Brain pericyte (primary cell): ENCODE results near the gene ANKFN1.

Experiments used
- DNase-seq: peaks from one replicate; pipeline ENCODE4 v3.0.0-alpha.2; 2012; ENCODE audit warnings: low read depth, low spot score

The ANKFN1 gene

DNA sequence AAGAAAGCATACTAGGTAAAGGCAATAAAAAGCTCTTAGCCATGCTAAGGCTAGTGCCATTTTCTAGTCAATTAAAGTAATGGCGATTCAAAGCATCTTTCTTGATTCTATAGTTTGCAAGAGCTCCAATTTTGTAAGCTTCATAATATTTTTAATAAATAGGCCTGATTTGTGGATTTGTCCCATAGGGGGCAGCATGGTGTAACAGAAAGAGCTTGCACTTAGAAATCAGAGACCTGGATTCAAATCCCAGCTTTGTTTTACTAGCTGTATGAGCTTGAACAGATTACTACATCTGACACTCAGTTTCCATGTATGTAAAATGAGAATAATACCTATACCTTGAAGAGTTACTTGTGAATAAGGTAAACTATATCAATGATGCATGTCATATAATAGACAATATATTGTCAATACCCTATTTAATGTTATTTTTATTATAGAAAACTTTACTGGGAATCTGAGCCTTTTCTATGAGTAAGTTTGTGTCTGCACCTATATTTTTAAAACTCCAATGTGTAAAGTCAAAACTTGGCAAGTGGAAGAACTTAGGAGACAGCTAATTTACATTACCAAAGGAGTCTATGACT lies 346.6 kb downstream of the ANKFN1 start:
- DNase-seq = no peak

DNA sequence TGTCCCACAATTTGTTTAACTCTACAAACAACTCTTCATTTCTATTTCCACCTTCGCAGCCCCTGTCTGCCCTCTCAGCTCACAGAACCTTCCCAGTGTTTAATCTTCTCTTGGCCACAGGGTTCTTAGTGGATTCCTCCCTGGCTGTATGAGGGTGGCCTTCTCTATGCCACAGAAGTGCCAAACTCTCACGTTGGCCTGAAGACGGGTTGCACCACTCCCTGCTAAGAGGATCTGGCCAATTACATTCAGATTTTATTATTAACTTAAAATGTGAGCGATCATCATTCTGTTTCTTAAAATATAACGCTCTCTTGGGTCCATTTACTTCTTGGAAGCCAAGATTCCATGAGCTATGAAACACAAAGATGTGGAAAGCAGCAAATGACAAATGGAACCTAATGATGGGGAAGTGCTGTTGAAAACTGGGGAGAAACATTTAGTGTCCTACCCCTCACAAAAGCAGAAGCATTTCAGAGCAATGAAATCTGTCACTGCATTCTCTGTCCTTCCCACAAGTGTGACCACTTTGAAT lies 348.9 kb downstream of the ANKFN1 start:
- DNase-seq = no peak

DNA sequence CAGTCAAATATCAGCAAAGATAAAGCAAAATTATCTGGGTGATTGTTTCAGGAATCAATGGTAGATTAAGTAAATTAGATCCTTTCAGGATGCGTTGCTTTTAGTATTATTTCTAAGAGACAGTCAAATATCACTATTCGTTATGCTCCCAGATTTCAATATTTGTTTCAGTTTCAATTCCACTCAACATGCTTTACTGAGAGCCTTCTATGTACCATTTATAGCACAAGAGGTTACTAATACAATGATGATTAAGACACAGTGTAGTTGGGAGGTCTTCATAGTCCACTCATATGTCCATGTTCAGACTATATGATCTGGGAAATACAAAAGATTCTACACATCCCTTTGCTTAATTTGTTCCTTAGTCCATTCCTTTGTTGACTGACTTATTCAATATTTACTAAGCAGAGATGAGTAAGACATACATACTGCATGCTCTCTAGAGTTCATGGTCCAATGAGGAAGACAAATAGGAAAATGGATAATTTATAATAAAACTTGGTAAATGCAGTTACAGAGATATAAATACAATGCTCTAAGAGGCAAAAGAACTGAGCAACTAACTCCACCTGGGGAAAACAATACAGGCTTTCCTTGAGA lies 352.0 kb downstream of the ANKFN1 start:
- DNase-seq = no peak

DNA sequence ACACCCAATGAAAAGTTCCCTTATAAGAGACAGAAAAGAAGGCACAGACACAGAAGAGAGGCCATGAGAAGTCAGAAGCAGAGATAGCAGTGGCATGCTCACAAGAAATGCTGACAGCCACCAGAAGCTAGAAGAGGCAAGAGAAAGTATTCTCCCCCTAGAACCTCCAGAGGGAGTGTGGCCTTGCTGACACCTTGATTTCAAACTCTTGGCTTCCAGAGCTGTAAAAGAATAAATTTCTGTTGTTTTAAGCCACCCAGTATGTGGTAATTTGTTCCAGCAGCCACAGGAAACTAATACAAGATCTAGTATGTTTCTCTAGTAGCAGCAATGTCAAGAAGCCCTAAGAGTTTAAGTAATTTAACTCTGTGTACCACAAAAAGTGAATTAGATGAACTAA lies 353.1 kb downstream of the ANKFN1 start:
- no peak for DNase-seq

DNA sequence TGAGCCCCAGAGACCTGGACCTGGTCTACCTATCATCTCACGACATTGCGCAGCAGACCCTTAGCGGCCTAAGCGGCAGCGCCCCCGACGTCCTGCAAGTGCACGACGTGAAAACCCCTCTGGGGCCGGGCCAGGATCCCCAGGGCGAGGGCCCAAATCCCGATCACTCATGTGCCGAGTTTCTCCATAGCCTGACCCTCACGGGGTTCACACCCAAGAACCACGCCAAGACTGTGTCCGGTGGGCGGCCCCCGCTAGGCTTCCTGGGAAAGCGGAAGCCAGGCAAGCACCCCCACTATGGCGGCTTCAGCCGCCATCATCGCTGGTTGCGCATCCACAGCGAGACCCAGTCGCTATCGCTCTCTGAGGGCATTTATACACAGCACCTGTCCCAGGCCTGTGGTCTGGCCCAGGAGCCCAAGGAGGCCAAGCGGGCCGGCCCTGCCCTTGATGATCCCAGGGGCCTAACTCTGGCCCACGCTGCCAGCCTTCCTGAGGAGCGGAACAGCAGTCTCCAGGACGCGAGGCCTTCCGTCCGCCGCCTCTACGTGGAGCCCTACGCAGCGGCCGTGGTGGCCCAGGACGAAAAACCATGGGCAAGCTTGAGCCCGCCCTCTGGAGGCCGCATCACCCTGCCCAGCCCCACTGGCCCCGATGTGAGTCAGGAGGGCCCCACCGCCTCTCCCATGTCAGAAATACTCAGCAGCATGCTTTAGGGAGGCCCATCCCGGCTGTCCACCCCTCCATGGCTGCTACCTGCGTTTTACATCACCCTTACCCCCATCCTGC lies 357.5 kb downstream of the ANKFN1 start:
- DNase-seq = no peak

DNA sequence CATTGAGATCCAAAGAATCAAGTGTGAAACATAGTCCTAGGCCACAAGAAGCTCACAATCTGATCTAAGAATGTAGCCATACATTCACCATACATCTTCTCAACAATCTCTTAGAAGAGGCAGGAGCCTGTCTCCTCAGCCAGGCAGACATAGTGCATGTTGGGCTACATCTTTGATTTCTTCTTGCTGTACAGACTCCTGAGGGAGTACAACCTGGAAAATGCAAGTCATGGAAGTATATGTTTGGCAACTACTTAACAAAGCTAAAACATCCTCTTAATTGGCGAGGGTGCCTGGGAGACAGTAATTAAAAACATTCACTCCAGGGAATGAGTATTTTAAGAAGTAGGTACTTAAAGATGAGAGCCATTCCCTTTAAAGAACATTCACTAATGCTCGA lies 361.0 kb downstream of the ANKFN1 start:
- DNase-seq = no peak

DNA sequence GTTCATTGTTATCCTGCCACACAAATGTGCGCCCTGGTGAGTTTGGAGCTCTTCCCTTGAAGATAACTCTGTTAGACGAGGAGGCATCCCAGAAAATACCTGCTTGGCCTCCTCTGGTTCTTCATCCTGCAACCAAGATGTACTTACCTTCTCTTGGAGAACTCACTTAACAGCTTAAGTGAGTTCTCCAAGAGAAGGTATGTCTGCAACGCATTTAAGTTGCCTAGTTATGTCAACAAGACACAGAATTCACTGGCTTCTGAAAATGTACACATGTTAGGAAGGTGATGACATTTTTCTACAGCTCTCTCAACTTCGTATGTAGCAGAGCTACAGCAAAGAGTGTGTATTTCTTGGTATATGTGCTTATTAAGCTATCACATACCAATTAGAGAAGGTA lies 361.6 kb downstream of the ANKFN1 start:
- DNase-seq = no peak

DNA sequence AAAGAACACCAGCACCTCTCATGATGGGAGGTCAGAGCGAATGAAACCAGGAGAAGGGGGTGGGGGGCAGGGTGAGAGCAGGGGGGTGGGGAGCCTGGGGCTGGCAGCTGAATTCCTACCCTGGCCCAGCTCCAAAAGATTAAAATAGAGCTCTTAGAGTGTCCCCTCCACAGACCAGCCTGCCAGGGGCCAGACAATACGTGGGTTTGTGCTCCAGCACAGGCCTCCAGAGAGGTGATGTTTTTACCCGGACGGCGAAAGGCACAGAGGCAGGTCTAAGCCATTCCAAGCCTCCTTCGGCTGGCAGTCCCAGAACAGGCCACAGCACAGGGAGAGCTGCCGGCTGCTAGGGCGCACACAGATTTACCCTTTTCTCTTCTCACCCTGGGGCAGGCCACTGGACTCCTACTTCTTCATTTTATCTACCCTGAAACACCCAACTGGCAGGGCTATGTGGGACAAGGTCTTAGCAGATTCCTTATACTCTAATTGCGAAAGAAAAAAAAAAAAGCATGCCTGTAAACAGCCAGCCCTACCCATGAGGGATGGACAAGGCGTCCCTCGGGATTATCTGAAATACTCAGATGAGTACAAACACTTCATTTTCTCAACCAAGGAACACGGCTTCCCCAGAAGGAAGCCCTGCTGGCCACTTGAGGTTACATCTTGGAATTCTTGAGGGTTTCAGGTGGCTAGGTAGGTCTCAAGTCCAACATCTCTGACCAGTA lies 368.3 kb downstream of the ANKFN1 start:
- no peak for DNase-seq

DNA sequence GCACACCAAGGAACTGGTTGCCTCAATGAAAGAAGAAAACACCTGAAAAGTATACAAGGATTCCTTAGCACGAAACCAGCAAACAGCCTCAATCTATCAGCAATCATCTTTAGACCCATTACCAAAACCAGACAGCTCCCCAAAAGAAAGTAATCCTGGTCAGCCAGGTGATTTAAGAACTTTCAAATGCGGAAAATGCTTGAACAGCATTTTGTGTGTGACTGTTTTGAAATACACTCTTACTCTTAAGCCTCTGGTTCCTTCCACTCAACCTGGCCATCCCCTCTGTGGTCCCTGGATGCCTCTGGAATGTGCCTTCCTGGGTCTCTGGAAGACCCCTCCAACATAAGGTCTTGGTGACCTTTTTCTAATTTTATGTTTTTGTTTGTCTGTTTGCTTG lies 369.8 kb downstream of the ANKFN1 start:
- no peak for DNase-seq

DNA sequence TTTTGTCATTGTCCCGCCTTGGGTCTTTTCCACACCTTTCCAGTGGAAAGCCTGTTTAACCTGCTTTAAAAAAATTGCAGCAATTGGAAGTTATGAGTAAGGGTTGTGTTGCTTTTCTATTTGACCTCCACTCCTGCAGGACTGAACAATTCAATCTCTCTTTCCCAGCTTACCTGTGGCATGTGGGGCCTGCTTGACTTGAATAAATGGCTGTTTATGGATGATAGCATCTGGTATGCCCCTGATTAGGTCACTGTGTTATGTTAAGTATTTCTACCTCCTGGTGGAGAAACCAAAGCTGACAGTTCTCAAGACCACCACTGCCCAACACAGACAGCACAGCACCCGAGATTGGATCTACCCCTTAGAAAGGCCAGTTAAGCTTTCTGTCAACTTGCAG lies 375.4 kb downstream of the ANKFN1 start:
- no peak for DNase-seq

DNA sequence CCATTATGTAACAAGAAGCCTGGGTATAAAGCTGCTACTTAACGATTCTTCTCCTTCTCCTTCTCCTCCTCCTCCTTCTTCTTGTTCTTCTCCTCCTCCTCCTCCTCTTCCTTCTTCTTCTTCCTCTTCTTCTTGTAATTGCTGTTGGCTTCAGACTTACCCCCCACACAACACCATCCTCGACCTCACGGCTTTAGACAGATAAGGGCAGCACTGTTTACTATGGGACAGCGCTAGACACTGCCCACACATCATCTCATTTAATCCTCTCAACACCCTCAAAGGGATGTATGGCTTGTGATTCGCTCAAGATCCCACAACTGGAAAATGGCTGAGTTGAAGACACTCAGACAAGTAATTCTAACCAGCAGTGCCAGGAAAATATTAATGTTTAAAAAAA lies 379.7 kb downstream of the ANKFN1 start:
- no peak for DNase-seq

DNA sequence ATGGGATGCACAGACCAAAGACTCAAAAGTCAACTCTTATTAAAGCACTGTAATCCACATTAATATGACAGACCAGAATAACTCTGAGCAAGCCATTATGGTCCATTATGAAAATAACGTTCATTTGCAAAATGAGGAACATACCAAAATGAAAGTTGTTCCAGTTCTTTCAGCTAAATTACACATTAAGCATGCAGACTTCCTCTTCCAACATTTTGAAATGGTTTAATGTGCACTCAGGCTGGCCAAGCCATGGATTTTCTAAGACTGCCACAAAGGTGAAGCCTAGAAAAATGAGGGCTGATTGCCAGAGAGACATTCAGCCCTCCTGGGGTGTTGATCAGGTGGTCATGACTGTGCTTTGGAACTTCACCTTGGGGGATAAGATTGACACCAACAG lies 383.5 kb downstream of the ANKFN1 start:
- DNase-seq = no peak

DNA sequence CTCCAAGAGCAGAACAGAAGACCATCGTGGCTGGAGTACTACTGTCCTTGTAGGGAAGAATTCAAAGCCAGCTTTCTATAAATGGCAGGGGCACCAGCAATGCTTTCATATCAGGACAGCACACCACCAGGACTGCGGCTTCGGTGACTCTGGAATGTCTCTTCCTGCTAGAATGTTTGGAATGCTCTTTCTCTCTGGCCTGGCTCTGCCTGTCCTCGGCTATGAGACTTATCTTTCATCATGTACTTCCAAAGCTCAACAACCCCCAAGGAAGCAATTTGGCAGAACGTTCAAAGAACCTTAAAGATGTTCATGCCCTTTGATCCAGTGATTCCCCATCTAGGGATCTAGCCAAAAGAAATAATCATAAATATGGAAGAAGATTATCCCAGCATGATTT lies 387.6 kb downstream of the ANKFN1 start:
- DNase-seq = no peak

DNA sequence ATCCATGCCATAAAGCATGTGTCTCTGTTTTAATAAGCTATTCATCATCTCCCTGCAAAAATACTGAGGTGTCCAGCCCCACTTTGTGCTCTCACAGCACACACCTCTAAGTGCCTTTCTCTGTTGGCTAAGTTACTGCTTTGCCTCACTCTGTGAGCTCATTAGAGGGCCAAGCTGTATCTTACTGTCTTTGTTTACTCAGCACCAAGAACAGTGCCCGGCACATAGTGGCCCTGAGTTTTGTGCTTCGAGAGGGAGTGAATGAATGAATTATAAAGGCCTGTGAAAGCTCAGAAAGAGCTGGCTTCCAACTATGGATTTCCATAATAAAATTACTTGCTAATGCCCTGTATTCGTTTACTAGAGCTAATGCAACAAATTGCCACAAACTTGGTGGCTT lies 390.0 kb downstream of the ANKFN1 start:
- no peak for DNase-seq

DNA sequence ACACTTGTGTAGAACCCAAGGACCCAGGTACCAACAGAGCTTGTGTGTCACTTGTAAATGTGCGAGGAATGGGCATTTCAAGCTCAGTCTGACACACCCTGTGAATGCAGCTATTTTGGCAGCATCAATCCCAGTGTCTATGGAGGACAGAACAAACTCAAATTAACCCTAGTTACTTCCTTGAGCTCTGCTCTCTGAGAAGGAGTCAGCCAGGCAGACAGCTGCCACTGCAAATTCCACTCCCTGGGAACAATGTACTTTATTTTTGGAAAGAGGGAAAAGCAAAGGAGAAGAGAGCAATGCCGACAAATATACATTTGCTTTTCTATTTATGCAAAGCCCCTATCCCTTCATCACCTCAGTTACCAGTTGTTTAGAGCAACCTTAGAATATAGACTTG lies 391.8 kb downstream of the ANKFN1 start:
- DNase-seq = no peak

DNA sequence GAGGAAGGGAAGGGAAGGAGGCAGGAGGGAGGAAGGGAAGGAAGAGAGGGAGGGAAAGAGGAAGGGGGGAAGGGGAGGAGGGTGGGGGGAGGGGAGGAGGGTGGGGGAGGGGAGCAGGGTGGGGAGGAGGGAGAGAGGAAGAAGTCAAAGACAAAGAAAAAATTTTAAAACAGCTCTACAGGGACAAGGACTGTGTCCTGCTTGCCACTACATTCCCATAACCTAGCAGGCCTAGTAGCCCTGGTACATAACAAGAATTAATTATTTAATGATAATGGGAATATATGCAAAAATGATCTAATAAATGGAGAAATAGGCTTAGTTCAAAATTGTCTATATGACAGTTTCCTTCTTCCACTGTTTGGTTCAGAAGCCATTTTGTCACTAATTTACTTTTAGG lies 392.7 kb downstream of the ANKFN1 start:
- DNase-seq = no peak

DNA sequence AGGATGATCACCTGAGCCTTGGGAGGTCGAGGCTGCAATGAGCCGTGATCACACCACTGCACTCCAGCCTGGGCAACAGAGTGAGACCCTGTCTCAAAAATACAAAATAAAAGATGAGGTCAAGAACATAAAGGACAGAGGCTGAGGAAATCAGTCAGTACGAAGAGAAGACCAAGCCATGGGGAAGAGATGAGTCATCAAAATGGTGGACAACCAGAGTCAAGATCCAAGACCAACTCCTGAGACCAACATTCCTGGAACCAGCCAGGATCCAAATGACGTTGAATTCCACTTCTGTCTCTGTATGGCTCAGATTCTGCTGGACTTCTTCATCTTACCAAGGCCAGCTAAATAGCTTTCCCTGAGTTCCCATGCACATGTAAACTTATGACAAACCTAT lies 395.4 kb downstream of the ANKFN1 start:
- DNase-seq = no peak

DNA sequence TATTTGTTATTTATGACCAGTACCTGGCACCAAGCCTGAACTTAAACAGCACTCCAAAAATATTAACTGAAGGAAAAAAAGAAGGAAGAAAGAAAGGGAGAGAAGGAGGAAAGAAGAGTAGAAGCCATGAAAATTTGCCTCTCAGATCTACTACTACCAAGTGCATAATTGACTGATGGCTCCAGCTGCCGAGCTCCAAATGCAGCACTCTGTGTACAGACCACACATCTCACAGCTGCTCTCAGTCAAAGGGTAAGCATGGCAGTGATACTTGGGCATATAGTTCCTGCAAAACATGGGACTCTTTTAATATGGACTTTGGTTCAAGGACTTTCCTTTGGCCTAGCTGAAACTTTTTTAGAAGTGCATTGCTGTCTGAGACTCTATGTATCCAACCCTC lies 396.2 kb downstream of the ANKFN1 start:
- no peak for DNase-seq

DNA sequence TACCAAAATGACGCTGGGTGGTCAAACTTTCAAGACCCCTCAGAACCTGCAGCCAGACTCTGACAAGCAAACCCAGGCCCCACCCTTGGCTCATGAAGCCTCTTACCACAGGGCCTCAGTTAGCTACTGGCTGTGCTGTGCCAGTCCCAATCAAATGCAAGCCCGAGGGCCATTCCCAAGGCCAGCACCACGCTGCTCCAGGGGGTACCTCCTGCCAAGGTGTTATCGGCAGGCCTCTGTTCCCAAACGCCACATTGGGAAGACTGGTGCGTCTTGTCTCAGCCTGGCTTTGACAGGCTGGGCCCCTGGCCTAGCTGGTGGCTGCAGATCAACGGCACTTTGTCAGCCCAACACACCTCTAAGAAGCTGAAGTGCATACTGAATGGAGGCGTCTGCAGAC lies 404.4 kb downstream of the ANKFN1 start:
- no peak for DNase-seq

DNA sequence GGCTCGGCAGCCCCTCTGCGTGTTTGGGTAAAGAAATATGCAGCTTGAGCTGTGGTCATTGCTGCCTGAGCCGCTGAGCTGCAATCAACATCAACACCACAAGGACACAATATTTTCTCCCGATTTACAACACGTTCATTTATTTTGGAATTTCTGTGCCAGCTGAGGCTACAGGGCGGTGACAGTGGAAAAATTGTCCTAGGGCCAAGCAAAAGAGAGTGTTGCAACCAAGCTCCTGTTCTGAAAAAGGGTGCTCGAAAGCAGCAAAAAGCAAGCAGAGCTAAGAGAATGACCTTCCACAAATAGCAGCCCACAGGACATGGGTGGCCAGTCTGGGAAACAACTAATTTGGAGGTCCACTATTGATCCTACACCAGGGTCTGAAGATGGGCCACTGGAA lies 404.8 kb downstream of the ANKFN1 start:
- DNase-seq = no peak
